Astrocyte of the spinal cord (primary cell): Measurements from ENCODE around the gene NISCH.

Experiments used
- DNase-seq: peaks from one replicate; pipeline ENCODE4 v3.0.0; 2011; ENCODE audit warnings: low read depth, low spot score
- H3K4me3 ChIP-seq: 2 replicates; pipeline ENCODE4 v1.5.1; 2011; ENCODE audit warnings: low read depth, mild to moderate bottlenecking, low read length, moderate library complexity
- CTCF ChIP-seq: IDR thresholded peaks from 2 replicates; pipeline ENCODE4 v1.5.1; 2012; ENCODE audit warnings: low read depth, mild to moderate bottlenecking, low read length, inconsistent platforms
- in situ Hi-C: cut with HindIII; loops from 2 replicates; pipeline ENCODE4 v1.10.0; 2017; ENCODE audit warnings: low sequenced_read_pairs

NISCH gene

GRCh38 chr3:52529376-52530333 is 74.3 kb downstream of the NISCH start:
- DNase-seq, result peak; percentile 65
- H3K4me3 ChIP-seq, result no peak overlapping the region
- in situ Hi-C loops, result no loop called here
- no peak for TF ChIP-seq CTCF

- H3K4me3 ChIP-seq, result no peak overlapping the region
- TF ChIP-seq CTCF, result no peak
- DNase-seq, result no peak
- in situ Hi-C loops, result no loop called here
Measured at GRCh38 chr3:52530918-52531826, 75.8 kb downstream of the NISCH start.

- DNase-seq, result no peak
- in situ Hi-C loops, result no loop called here
- no peak for TF ChIP-seq CTCF
- peak overlapping the region; percentile 73 for H3K4me3 ChIP-seq
Measured at GRCh38 chr3:52531860-52532516, 76.6 kb downstream of the NISCH start.

- peak; percentile 61 for DNase-seq
- in situ Hi-C loops, result no loop called here
- no peak for TF ChIP-seq CTCF
- peak overlapping the region; percentile 73 for H3K4me3 ChIP-seq
Measured at GRCh38 chr3:52532517-52532837, 77.1 kb downstream of the NISCH start.

- peak; percentile 18 for DNase-seq
- H3K4me3 ChIP-seq, result peak overlapping the region; percentile 73
- TF ChIP-seq CTCF, result peak; percentile 5
- in situ Hi-C loops, result no loop called here
Measured at GRCh38 chr3:52532838-52533622, 77.6 kb downstream of the NISCH start.
